OCI-M2 (cell line): ENCODE data around the gene ZNF775.

Experiments used
- DNase-seq: peaks from one replicate; lab custom pipeline; 2025; ENCODE audit not compliant: unreplicated experiment; lab: John Stamatoyannopoulos, UW

The ZNF775 gene

DNA sequence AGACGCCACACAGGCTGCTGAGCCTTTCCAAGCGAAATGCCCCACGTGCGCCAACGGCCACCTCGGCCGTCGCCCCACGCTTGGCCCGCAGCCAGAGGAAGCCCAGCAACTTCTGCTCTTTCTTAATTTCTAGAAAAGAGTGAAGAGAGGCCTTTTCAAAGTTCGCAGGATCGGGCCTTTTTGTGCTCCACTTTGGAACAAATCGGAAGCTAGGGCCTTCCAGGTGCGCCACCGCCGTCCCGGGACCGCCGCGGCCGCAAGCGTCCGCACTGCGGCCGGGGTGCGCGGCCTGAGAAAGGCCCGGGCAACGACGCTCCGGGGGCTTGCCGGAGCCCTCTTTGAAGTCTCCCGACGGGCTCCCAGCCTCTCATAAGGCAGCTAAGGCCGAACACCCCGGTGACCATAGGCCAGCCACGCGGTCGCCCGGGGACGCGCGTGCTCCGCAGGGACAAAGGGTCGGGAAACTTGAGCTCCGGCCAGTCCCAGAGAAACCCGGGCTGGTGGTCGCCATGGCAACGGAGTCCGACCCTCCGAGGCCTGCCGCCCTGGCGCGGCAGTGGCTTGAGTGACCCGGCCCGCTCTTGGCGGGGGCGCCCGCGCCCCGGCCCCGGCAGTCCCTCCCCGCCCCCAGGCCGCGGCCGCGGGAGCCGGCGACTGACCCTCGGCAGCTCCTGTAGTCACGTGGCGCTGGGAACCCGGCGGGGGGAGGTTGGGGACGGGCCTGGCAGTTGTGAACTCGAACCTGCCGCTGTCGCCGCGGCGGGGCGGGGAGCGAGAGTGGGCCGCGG, 10.8 kb upstream of the ZNF775 start, which contains the start of gene REPIN1:
TSS of gene REPIN1 (plus strand) at position 727 of the 788 bp plus-strand sequence. CDS start 890 bp downstream, outside the sequence.
- no peak for DNase-seq

DNA sequence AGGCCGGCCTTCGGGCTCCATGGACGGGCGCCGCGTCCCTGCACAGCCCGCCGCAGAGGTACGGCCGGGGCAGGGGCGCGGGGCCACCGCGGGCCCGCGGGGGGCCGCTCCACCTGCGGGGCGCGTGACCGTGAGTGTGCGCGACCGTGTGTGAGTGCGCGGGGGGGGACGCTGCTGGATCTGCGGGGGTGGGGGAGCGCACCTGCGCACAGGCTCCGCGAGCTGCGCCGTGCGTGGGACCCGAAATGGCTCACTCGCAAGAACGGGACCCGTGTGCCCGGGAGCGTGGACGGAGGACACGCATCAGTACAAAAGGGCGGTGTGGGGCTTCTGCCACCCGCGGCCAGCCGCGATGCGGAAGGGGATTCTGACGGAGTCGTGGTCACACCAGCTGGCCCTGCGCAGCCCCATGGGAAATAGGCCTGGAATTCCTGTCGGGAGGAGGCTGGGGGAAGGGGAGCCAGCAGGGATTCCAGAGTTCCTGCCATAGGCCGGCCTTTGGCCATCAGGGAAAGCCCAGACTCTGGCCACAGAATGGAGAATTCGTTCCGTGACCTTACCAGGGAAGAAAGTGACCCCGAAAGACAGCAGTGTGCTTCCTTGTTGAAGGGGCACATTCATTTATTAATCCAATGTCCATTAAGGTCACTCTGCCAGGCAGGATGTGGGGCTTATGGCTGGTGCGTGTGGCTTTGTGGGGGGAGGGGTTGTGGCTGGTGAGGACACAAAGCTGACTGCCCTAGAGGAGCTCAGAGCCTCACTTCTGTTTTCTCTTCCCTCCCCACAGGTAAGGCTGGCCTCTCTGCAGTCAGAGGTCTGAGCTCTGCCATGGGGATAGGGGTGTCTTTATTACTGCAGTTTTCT, 10.0 kb upstream of the ZNF775 start:
- DNase-seq, result no peak

DNA sequence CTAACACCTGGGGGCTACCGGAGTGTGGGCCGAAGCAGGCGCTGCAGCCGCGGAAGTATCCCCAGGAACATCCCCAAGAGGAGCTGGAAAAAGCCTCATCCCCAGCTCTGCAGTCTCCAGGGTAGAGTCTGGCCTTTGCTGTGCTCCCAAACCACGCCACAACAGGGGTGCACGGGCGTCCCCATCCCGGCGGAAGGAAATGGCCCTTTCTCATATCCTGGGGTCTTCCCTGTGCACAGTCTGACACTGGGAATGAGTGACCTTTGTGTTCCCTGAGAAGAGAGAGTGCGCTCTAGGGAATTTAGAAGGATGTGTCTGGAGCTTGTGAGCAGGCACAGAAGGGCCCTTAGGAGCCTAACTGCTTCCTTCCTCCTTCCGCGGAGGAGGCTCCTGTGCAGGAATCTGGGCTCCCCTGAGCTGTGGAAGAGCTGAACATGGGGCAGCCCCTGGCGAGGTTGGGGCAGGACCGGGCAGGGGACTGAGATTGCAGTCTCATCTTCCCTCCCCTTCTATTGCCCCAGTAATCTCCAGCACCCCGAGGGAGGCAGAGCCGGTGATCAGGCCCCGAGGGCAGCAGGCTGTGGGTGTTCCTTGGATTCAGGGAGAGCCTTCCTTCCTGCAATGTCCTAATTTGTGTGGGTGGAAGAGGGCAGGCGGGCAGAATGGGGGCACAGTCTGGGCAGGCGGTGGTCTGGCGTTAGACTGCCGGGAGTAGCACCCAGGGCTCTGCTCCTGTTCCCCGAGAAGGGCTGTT, 9.2 kb upstream of the ZNF775 start:
- no peak for DNase-seq

DNA sequence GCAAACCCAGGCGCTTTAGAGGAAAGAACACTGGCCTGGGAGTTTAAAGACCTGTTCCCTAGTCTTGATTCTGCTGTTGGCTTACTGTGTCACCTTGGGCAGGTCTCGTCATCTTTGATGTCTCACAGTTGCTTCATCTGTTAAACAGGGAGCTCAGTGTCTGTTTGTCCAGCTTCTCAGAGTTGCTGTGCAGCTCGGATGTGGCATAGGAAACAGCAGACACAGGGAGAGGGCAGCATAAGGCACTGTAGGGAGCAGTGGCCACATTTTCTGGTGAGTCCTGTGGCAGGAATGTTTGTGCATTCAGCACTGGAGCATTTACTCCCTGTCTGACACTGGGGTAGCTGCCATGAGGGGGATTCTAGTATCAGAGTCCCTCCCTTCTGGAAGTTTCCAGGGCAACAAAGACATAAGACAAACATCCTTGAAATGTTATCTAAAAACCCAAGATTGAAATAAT, 8.5 kb upstream of the ZNF775 start:
- DNase-seq, result no peak

DNA sequence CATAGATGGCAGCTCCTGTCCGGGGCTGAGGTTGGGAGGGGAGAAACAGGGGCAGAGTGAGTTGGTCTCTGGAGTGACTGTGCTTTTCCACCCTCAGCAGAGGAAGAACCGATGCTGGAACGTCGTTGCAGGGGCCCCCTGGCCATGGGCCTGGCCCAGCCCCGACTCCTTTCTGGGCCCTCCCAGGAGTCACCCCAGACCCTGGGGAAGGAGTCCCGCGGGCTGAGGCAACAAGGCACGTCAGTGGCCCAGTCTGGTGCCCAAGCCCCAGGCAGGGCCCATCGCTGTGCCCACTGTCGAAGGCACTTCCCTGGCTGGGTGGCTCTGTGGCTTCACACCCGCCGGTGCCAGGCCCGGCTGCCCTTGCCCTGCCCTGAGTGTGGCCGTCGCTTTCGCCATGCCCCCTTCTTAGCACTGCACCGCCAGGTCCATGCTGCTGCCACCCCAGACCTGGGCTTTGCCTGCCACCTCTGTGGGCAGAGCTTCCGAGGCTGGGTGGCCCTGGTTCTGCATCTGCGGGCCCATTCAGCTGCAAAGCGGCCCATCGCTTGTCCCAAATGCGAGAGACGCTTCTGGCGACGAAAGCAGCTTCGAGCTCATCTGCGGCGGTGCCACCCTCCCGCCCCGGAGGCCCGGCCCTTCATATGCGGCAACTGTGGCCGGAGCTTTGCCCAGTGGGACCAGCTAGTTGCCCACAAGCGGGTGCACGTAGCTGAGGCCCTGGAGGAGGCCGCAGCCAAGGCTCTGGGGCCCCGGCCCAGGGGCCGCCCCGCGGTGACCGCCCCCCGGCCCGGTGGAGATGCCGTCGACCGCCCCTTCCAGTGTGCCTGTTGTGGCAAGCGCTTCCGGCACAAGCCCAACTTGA, 7.8 kb upstream of the ZNF775 start:
- no peak for DNase-seq

DNA sequence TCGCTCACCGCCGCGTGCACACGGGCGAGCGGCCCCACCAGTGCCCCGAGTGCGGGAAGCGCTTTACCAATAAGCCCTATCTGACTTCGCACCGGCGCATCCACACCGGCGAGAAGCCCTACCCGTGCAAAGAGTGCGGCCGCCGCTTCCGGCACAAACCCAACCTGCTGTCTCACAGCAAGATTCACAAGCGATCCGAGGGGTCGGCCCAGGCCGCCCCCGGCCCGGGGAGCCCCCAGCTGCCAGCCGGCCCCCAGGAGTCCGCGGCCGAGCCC, 7.2 kb upstream of the ZNF775 start:
- DNase-seq, result no peak

DNA sequence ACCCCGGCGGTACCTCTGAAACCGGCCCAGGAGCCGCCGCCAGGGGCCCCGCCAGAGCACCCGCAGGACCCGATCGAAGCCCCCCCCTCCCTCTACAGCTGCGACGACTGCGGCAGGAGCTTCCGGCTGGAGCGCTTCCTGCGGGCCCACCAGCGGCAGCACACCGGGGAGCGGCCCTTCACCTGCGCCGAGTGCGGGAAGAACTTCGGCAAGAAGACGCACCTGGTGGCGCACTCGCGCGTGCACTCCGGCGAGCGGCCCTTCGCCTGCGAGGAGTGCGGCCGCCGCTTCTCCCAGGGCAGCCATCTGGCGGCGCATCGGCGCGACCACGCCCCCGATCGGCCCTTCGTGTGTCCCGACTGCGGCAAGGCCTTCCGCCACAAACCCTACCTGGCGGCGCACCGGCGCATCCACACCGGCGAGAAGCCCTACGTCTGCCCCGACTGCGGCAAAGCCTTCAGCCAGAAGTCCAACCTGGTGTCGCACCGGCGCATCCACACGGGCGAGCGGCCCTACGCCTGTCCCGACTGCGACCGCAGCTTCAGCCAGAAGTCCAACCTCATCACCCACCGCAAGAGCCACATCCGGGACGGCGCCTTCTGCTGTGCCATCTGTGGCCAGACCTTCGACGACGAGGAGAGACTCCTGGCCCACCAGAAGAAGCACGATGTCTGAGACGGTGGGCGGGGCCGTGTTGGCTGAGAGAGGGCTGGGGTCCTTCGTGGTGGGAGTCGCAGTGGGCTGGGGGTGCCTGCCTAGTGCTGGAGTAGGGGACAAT, 6.7 kb upstream of the ZNF775 start:
- DNase-seq, result no peak

DNA sequence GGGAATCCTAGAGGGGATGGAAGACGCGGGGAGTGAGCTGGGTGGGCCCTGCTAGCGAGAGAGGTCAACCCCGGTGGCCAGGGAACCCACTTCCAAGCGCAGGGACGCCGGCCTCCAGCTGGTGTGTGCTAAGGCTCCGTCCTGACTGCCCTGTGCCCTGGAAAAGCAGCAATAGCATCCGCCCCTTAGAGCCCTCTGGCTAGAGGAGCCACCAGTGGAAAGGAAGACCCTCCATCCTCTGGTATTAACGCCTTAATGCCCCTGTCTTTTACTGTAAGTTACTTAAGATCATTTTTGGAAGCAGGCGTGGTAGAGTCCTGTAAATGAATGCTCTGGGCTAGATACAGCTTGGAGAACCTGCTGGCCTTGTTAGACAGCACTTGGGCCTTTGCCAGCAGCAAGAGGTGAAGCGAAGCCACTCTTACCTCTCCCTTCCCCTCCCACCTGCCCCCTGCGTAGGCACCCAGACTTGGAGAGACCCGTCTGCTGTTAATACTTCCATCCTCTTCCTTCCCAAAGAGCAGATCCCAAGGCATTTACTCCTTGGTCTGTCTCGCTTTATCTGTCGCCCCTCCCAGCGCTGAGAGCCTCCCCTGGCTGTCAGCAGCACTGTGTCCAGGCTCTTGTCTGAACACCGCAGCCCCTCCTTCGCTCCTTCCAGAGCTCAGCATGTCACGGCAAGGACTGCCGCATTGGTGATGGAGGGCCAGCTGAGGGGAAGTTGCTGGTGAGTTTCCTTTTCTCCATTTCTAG, 5.9 kb upstream of the ZNF775 start:
- no peak for DNase-seq

DNA sequence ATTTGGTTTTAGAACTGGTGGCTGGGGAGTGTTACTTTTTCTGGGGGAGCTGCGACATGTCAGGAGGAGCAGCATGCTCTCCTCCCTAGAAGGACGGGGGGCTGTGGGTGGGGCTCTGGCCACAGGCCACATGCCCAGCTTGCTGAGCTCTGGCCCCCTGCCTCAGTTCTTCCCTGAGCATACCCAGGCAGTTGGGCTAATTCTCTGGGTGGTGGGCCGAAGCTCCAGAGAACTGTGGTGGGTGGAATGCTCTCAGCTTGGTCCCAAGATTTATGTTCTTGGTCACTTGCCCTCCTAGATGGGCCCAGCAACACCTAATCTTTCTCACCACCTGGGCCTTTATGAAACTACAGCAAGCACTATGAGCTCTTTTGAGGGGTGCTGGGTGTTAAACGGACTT, 5.1 kb upstream of the ZNF775 start:
- DNase-seq, result no peak

DNA sequence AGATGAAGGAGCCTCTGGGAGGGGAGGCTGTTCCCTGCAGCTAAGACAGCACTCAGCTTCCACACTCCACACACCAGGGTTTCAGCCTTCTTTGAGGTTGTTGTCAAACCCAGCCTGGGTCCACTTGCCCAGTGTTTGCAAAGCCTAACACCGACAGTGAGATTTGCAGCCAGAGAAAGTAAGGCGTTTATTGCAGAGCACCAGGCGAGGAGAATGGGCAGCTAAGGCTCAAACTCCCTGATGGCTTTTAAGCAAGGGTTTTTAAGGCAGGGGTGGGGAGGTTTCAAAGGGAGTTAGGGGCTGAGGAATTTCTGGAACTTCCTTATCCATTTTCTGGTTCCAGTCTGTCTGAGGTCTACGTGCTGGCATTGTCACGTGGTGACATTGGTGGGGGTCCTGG, 4.7 kb upstream of the ZNF775 start:
- no peak for DNase-seq

DNA sequence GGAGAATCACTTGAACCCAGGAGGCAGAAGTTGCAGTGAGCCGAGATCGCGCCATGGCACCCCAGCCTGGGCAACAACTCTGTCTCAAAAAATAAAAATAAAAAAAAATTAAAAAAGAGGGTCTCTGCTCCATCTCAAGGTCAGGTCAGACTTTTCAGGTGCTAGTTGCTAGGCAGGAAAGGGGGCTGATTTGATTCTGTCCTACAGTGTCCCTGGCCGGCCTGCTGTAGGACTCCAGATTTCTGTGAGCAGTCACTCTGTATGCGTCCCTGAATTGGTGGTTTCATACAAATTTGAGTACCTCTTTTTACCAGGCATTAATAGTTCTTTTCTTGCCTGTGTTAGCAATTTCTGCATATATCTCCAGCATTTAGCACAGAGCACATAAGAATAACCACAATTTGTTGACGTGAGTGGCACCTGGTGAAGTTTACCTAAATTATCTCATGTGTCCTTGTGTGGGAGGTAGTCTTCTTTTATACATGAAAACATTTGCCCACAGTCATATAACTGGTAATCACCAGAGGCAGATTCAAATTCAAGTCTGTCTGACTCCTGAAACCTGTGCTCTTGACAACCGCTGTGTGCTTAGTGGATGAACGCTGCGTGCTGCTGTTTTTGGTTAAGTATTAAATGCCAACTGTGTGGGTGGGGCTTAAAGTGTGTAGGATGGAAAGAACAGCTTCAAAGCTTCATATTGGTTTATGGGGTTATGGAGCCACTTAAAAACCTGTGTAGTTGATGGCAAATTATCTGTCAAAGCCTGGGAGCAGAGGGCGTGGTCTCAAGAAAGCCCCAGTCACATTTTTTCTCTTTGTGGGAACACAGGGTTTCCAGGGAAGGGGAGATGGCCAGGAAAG, 3.2 kb upstream of the ZNF775 start:
- DNase-seq, result no peak

DNA sequence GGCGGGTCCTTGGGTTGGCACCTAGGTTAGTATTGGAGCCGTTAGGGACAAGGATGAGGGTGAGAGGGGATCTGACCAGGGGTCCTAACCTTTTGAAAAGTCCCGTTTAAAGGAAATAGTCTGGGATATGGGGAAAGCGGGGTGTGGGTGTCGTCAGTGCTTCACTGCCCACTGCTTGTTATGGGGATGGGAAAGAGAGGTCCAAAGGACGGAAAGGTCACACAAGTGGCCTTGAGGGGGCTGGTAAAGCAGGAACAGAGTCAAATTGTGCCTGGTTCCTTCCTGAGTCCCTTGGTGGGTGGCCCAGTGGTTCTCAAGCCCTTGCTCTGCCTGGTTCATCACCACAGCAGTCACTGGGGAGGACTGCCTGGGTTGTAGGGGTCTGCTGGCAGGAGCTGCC, 2.6 kb upstream of the ZNF775 start:
- DNase-seq, result no peak

DNA sequence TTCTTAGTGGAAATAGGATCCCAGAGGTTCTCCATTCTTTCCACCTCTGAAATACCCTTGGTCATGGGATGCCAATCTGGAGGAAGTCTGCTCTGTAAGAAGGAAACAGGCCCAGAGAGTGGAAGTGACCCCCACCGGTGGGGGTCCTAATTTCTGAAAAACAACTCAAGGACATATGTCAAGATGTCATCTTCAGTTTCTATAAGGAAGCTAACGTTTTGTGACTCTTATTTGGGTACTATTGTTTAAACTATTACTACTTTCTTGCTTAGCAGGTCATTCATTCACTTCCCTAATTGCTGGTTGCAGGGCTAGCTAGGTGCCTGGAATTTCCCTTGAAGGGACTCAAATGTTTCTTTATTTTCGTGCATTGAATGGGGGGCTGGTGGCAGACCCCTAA, 1.9 kb upstream of the ZNF775 start:
- DNase-seq, result no peak

DNA sequence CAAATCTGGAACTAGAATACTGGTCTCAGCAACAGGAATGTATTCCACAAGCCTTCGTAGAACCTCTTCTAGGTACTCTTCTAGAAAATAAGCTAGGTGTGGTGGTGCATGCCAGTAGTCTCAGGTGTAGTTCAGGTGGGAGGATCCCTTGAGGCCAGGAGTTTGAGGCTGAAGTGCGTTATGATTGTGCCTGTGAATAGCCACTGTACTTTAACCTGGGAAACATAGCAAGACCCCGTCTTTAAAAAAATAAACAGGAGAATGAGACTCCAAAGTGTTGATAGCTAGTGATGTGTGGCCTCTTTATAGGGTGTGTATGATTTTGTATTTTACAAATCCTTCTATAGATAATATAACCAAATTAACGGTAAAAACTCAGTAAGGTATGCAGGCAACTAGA, 1.5 kb upstream of the ZNF775 start:
- no peak for DNase-seq

DNA sequence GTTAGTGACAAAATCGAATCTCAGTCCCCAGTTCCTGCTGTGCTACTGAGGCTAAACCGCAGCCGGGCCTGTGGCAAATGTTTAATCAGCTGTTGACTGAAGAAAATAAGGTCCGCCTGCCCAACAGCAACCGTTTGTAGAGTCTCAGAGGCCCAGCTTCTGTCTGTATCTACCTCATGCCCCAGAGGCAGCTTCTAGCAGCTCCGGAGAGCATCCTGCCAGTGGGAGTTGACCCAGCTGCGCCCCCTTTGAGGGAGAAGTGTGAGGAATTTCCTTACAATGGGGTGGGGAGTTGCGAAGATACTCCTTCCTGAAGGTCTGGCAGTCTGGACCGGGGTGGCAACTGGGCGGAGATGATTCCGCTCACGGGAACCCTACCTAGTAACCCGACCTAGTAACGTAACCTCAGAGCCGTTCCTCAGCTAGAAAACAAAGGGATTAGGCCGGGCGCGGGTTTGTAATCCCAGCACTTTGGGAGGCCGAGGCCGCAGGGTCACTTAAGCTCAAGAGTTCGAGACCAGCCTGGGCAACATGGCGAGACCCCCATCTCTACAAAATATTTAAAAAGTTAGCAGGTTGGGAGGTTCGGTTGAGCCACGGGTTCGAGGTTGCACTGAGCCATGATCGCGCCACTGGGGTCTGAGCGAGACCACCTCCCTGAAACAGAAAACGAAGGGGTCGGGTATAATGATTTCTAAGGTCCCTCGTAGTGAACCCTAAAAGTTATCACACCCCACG, 846 bp upstream of the ZNF775 start:
- peak; percentile 64 for DNase-seq

DNA sequence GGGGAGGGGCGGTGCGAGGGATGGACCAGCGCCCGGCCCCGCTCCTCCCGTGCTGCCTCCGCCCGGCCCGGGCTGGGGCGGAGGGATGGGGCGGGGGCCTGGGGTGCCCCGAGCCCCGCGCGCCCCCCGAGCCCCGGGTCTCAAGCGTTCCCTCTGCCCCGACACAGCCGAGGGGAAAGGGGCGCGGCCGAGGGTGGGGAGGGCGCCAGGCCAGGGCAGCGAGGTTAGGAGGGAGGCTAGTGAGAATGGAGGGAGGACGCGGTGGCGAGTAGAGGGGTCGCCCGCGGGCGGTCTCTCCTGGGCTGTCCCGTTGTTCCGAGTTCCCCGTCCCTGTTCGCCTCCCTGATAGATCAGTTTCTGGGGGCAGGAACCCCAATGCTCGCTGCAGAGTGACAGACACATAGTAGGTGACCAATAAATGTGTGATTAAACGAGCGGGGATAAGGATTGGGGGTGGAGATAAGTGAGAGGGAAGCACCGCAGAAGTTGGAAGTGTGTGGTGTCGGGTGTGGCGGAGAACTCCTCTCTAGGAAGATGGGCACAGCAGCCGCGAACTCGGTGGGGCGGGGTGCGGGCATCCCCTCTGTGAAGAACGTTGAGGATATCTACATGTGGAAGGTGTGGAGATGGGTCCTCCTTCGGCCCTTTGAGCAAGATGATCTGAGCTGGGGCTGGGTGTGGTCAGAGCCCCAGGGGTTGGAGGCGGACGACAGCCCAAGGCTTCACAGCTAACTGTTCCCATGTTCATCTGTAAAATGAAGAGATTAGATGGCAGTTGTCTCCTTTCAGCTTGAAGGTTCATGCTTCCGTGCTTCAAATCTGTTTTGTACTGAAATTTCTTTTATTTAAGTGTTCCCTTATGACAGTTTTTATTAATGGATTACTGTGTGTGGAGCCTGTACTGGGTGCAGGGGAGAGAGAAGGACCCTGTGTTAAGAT, 580 bp downstream of the ZNF775 start:
- no peak for DNase-seq

DNA sequence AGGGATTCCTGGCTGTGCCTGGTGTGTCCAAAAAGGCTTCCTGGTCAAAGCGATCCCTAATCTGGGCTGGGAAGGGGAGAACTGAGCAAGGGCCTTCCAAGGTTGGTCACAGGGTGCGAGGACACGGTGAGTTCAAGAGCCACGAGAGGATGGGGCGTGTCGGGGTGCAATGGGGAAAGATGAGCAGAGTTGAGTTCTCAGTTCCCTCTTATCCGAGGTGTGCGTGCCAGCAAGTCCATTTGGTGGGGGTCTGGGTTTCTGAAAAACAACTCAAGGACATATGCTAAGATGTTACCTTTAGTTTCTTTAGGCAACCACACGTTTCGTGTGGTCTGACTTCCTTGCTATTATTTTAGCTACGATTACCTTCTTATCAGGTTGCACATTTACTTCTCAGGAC, 1.3 kb downstream of the ZNF775 start:
- DNase-seq, result no peak
